AG09319 (cell line): ENCODE data around the gene CHD6.

Experiments
- DNase-seq: peaks from one replicate; pipeline ENCODE4 v3.0.0-alpha.2; 2010; ENCODE audit warnings: low read depth; ENCODE audit errors: extremely low read depth
- CTCF ChIP-seq: IDR thresholded peaks from 2 replicates; pipeline ENCODE4 v1.5.1; 2011; ENCODE audit warnings: low read depth, mild to moderate bottlenecking, inconsistent platforms, low read length, moderate library complexity

Gene CHD6

GRCh38 chr20:41453010-41453950 lies 164.9 kb downstream of the CHD6 start:
- no peak for TF ChIP-seq CTCF
- DNase-seq, result no peak

GRCh38 chr20:41452226-41452625 lies 166.0 kb downstream of the CHD6 start:
- no peak for TF ChIP-seq CTCF
- no peak for DNase-seq

GRCh38 chr20:41447006-41447405 lies 171.2 kb downstream of the CHD6 start:
- no peak for TF ChIP-seq CTCF

GRCh38 chr20:41446456-41446855 lies 171.7 kb downstream of the CHD6 start:
- no peak for DNase-seq
- TF ChIP-seq CTCF, result no peak

More at GRCh38 chr20:41447006-41447405, 171.2 kb downstream of the CHD6 start:
- no peak for DNase-seq

- no peak for DNase-seq
- no peak for TF ChIP-seq CTCF
Observed at GRCh38 chr20:41444821-41445220, 173.4 kb downstream of the CHD6 start.

- TF ChIP-seq CTCF, result no peak
- DNase-seq, result no peak
Observed at GRCh38 chr20:41443691-41444090, 174.5 kb downstream of the CHD6 start.

GRCh38 chr20:41440882-41441281 lies 177.3 kb downstream of the CHD6 start:
- no peak for TF ChIP-seq CTCF

More at GRCh38 chr20:41440882-41441281, 177.3 kb downstream of the CHD6 start:
- DNase-seq, result no peak
